ENCODE measurements around the gene LOXL1. TPM values are rescaled to one million over a fixed set of nuclear protein-coding genes. Genes with fewer than 3 reads are reported as not detected.

LOXL1 gene
- polyA plus RNA-seq, 1 of the 3 experiments (the other 2 are of a cell fraction): 50.3 TPM

GRCh38 chr15:73991726-73992593, 65.7 kb downstream of the LOXL1 start, which contains the start of gene STOML1:
Gene STOML1 (minus strand): TSS chr15:73992295. CDS start chr15:73992223, 72 bp downstream.
- no peaks in the 10 kb centered on the region for H3K9me3 ChIP-seq
- H3K79me2 ChIP-seq (ENCODE audit: insufficient read depth): peaks cover 31% of the 10 kb centered on the region
- WGBS (ENCODE audit: low lambda C conversion rate): 5% methylated on average over 6 of the region's 72 CpGs
- peaks cover 18% of the 10 kb centered on the region for H3F3A ChIP-seq (replicated peaks; ENCODE audit: insufficient read depth)
- H3K27ac ChIP-seq (ENCODE audit: low read depth in 2 of 2, low read length in 1 of 2): peak within 1 kb of the TSS; percentile 20 to 44; a peak in 3 of 4 replicates
- H2AFZ ChIP-seq (ENCODE audit: low read depth): peak within 1 kb of the TSS; percentile 86
- ChIA-PET POLR2A (no interaction called here), CTCF (interaction anchor here (0.6 to 5.1 kb wide), 16 partner anchors 9 to 1657 kb away, joined by 3 to 37 read pairs (median 3); partner anchors contain the start of gene CLK3)
- H3K27me3 ChIP-seq (ENCODE audit: insufficient read depth): no peaks in the 10 kb centered on the region
- H3K4me1 ChIP-seq (ENCODE audit: control insufficient read depth in 1 of 2, insufficient read depth in 2 of 2, low read depth in 1 of 2, low read length in 1 of 2): peaks cover 36 to 50% of the 10 kb centered on the region in 2 experiments
- H3K36me3 ChIP-seq (replicated peaks in 1 of 2; ENCODE audit: control insufficient read depth in 1 of 2, insufficient read depth in 2 of 2, low read length in 1 of 2): no peaks in the 10 kb centered on the region
- peak; percentile 99 for DNase-seq
- H3K4me3 ChIP-seq (ENCODE audit: low read depth in 2 of 2, low read length in 1 of 2): peak within 1 kb of the TSS; percentile 71 to 83
- H3K9ac ChIP-seq: peak within 1 kb of the TSS; percentile 55; the same call in 1 of the 2 replicates
- H4K20me1 ChIP-seq (ENCODE audit: insufficient read depth): no peaks in the 10 kb centered on the region; the same call in 1 of the 2 replicates
- peak within 1 kb of the TSS; percentile 94 for H3K4me2 ChIP-seq
- H3K9me2 ChIP-seq: no peaks in the 10 kb centered on the region
- TF ChIP-seq EZH2phosphoT487 (IDR thresholded peaks at IDR 0.05; ENCODE audit: borderline replicate concordance, low read depth) (no peak), IRF3 (IDR thresholded peaks at IDR 0.05; ENCODE audit: low read depth, low read length) (no peak), MXI1 (IDR thresholded peaks at IDR 0.05; ENCODE audit: low read depth, low read length) (peak; percentile 100), USF2 (IDR thresholded peaks at IDR 0.05; ENCODE audit: borderline replicate concordance, low read depth, low read length) (no peak), MAX (IDR thresholded peaks at IDR 0.05; ENCODE audit: low read depth) (peak; percentile 83), RCOR1 (IDR thresholded peaks at IDR 0.05; ENCODE audit: low read length) (peak; percentile 49; the same call in 1 of the 2 replicates), FOSL2 (IDR thresholded peaks at IDR 0.05; ENCODE audit: borderline replicate concordance, low read depth) (no peak), POLR2AphosphoS5 (IDR thresholded peaks at IDR 0.05; ENCODE audit: low read depth, low read length) (peak; percentile 20; the same call in 1 of the 2 replicates), GABPA (IDR thresholded peaks at IDR 0.05; ENCODE audit: low read depth) (peak; percentile 80), MEF2A (IDR thresholded peaks at IDR 0.05; ENCODE audit: borderline replicate concordance, low read depth) (no peak), CHD2 (IDR thresholded peaks at IDR 0.05; ENCODE audit: low read length, partially characterized antibody) (peak; percentile 80), NFIC (IDR thresholded peaks at IDR 0.05; ENCODE audit: borderline replicate concordance) (no peak), ZBTB33 (IDR thresholded peaks at IDR 0.05; ENCODE audit: borderline replicate concordance, low read depth) (no peak), REST (IDR thresholded peaks at IDR 0.05; ENCODE audit: low read depth, low read length) (no peak), ELF1 (IDR thresholded peaks at IDR 0.05) (peak; percentile 84), NRF1 (IDR thresholded peaks at IDR 0.05; ENCODE audit: low read depth, low read length) (peak; percentile 65), RFX5 (IDR thresholded peaks at IDR 0.05; ENCODE audit: low read length) (peak; percentile 49; the same call in 1 of the 2 replicates), TCF12 (IDR thresholded peaks at IDR 0.05) (no peak; the same call in 1 of the 2 replicates), CTCF (IDR thresholded peaks at IDR 0.05) (peak; percentile 81), TAF1 (IDR thresholded peaks at IDR 0.05; ENCODE audit: borderline replicate concordance, low read depth, low read length) (peak; percentile 66; the same call in 1 of the 2 replicates), FOXJ3 (CRISPR knock-in tag; IDR thresholded peaks at IDR 0.05) (no peak), TEAD4 (IDR thresholded peaks at IDR 0.05; ENCODE audit: borderline replicate concordance, insufficient read depth) (no peak)
